ENCODE data around the gene SETD3.

The SETD3 gene

GRCh38 chr14:99506276-99506675 is 25.6 kb upstream of the SETD3 start:
- TF ChIP-seq SUZ12 (IDR thresholded peaks at IDR 0.05; ENCODE audit: extremely low read depth, insufficient read depth, insufficient read length) (no peak), YY1 (IDR thresholded peaks at IDR 0.05; ENCODE audit: insufficient read depth, insufficient read length) (no peak), ZNF274 (IDR thresholded peaks at IDR 0.05; ENCODE audit: low read depth, low read length) (no peak)
- Histone ChIP-seq H3K9me3 (ENCODE audit: insufficient read depth, low read length) (no peaks in the 10 kb centered on the region), H3K4me3 (ENCODE audit: insufficient read length, low read depth) (no peak overlapping the region), H3K36me3 (ENCODE audit: insufficient read depth, insufficient read length, low read length) (peaks cover 87% of the 10 kb centered on the region), H3K27me3 (ENCODE audit: insufficient read depth, insufficient read length) (no peaks in the 10 kb centered on the region), H3K9ac (ENCODE audit: insufficient read length, low read depth) (no peak overlapping the region), H3K4me1 (ENCODE audit: insufficient read depth, insufficient read length) (peaks cover 6% of the 10 kb centered on the region)
- no peak for DNase-seq (ENCODE audit: low read depth, low spot score)

GRCh38 chr14:99505089-99505488 is 24.4 kb upstream of the SETD3 start:
- H3K9ac ChIP-seq (ENCODE audit: insufficient read length, low read depth), result no peak overlapping the region
- DNase-seq (ENCODE audit: low read depth, low spot score), result no peak
- peaks cover 6% of the 10 kb centered on the region for H3K4me1 ChIP-seq (ENCODE audit: insufficient read depth, insufficient read length)
- no peaks in the 10 kb centered on the region for H3K27me3 ChIP-seq (ENCODE audit: insufficient read depth, insufficient read length)
- H3K36me3 ChIP-seq (ENCODE audit: insufficient read depth, insufficient read length, low read length), result peaks cover 93% of the 10 kb centered on the region
- no peak overlapping the region for H3K4me3 ChIP-seq (ENCODE audit: insufficient read length, low read depth)
- TF ChIP-seq ZNF274 (IDR thresholded peaks at IDR 0.05; ENCODE audit: low read depth, low read length), result no peak
- TF ChIP-seq YY1 (IDR thresholded peaks at IDR 0.05; ENCODE audit: insufficient read depth, insufficient read length), result no peak
- TF ChIP-seq SUZ12 (IDR thresholded peaks at IDR 0.05; ENCODE audit: extremely low read depth, insufficient read depth, insufficient read length), result no peak
- no peaks in the 10 kb centered on the region for H3K9me3 ChIP-seq (ENCODE audit: insufficient read depth, low read length)

- DNase-seq (ENCODE audit: low read depth, low spot score), result no peak
- Histone ChIP-seq H3K4me3 (ENCODE audit: insufficient read length, low read depth) (no peak overlapping the region), H3K9ac (ENCODE audit: insufficient read length, low read depth) (no peak overlapping the region), H3K4me1 (ENCODE audit: insufficient read depth, insufficient read length) (peaks cover under 1% of the 10 kb centered on the region), H3K9me3 (ENCODE audit: insufficient read depth, low read length) (no peaks in the 10 kb centered on the region), H3K36me3 (ENCODE audit: insufficient read depth, insufficient read length, low read length) (peaks cover 93% of the 10 kb centered on the region), H3K27me3 (ENCODE audit: insufficient read depth, insufficient read length) (no peaks in the 10 kb centered on the region)
- no peak for TF ChIP-seq ZNF274 (IDR thresholded peaks at IDR 0.05; ENCODE audit: low read depth, low read length)
- no peak for TF ChIP-seq YY1 (IDR thresholded peaks at IDR 0.05; ENCODE audit: insufficient read depth, insufficient read length)
Measured at GRCh38 chr14:99503848-99504453, 23.3 kb upstream of the SETD3 start.

GRCh38 chr14:99502989-99503421 is 22.3 kb upstream of the SETD3 start:
- Histone ChIP-seq H3K9me3 (ENCODE audit: insufficient read depth, low read length) (no peaks in the 10 kb centered on the region), H3K9ac (ENCODE audit: insufficient read length, low read depth) (no peak overlapping the region), H3K27me3 (ENCODE audit: insufficient read depth, insufficient read length) (no peaks in the 10 kb centered on the region), H3K36me3 (ENCODE audit: insufficient read depth, insufficient read length, low read length) (peaks cover 93% of the 10 kb centered on the region), H3K4me1 (ENCODE audit: insufficient read depth, insufficient read length) (no peaks in the 10 kb centered on the region), H3K4me3 (ENCODE audit: insufficient read length, low read depth) (no peak overlapping the region)
- TF ChIP-seq ZNF274 (IDR thresholded peaks at IDR 0.05; ENCODE audit: low read depth, low read length), result no peak
- DNase-seq (ENCODE audit: low read depth, low spot score), result no peak

- no peak overlapping the region for H3K4me3 ChIP-seq (ENCODE audit: insufficient read length, low read depth)
- no peaks in the 10 kb centered on the region for H3K9me3 ChIP-seq (ENCODE audit: insufficient read depth, low read length)
- DNase-seq (ENCODE audit: low read depth, low spot score), result no peak
- H3K4me1 ChIP-seq (ENCODE audit: insufficient read depth, insufficient read length), result no peaks in the 10 kb centered on the region
- H3K36me3 ChIP-seq (ENCODE audit: insufficient read depth, insufficient read length, low read length), result peaks cover 81% of the 10 kb centered on the region
- no peaks in the 10 kb centered on the region for H3K27me3 ChIP-seq (ENCODE audit: insufficient read depth, insufficient read length)
- no peak overlapping the region for H3K9ac ChIP-seq (ENCODE audit: insufficient read length, low read depth)
- TF ChIP-seq YY1 (IDR thresholded peaks at IDR 0.05; ENCODE audit: insufficient read depth, insufficient read length), result no peak
- no peak for TF ChIP-seq SUZ12 (IDR thresholded peaks at IDR 0.05; ENCODE audit: extremely low read depth, insufficient read depth, insufficient read length)
- TF ChIP-seq ZNF274 (IDR thresholded peaks at IDR 0.05; ENCODE audit: low read depth, low read length), result no peak
Measured at GRCh38 chr14:99497894-99498293, 17.2 kb upstream of the SETD3 start.

- Histone ChIP-seq H3K36me3 (ENCODE audit: insufficient read depth, insufficient read length, low read length) (peaks cover 82% of the 10 kb centered on the region), H3K9me3 (ENCODE audit: insufficient read depth, low read length) (no peaks in the 10 kb centered on the region), H3K27me3 (ENCODE audit: insufficient read depth, insufficient read length) (no peaks in the 10 kb centered on the region), H3K4me1 (ENCODE audit: insufficient read depth, insufficient read length) (no peaks in the 10 kb centered on the region), H3K9ac (ENCODE audit: insufficient read length, low read depth) (no peak overlapping the region), H3K4me3 (ENCODE audit: insufficient read length, low read depth) (no peak overlapping the region)
- no peak for TF ChIP-seq YY1 (IDR thresholded peaks at IDR 0.05; ENCODE audit: insufficient read depth, insufficient read length)
- no peak for TF ChIP-seq ZNF274 (IDR thresholded peaks at IDR 0.05; ENCODE audit: low read depth, low read length)
- TF ChIP-seq SUZ12 (IDR thresholded peaks at IDR 0.05; ENCODE audit: extremely low read depth, insufficient read depth, insufficient read length), result no peak
- no peak for DNase-seq (ENCODE audit: low read depth, low spot score)
Measured at GRCh38 chr14:99497341-99497740, 16.7 kb upstream of the SETD3 start.

GRCh38 chr14:99484106-99484505 is 3.4 kb upstream of the SETD3 start:
- no peaks in the 10 kb centered on the region for H3K36me3 ChIP-seq (ENCODE audit: insufficient read depth, insufficient read length, low read length)
- peaks cover 3% of the 10 kb centered on the region for H3K4me1 ChIP-seq (ENCODE audit: insufficient read depth, insufficient read length)
- no peak overlapping the region for H3K4me3 ChIP-seq (ENCODE audit: insufficient read length, low read depth)
- no peak for DNase-seq (ENCODE audit: low read depth, low spot score)
- no peak for TF ChIP-seq SUZ12 (IDR thresholded peaks at IDR 0.05; ENCODE audit: extremely low read depth, insufficient read depth, insufficient read length)
- no peak for TF ChIP-seq YY1 (IDR thresholded peaks at IDR 0.05; ENCODE audit: insufficient read depth, insufficient read length)
- TF ChIP-seq ZNF274 (IDR thresholded peaks at IDR 0.05; ENCODE audit: low read depth, low read length), result no peak
- H3K27me3 ChIP-seq (ENCODE audit: insufficient read depth, insufficient read length), result no peaks in the 10 kb centered on the region
- H3K9me3 ChIP-seq (ENCODE audit: insufficient read depth, low read length), result no peaks in the 10 kb centered on the region
- H3K9ac ChIP-seq (ENCODE audit: insufficient read length, low read depth), result no peak overlapping the region

Measured in NT2/D1 (cell line).